ENCODE results near the gene UBN1. TPM values are rescaled to one million over a fixed set of nuclear protein-coding genes. Genes with fewer than 3 reads are reported as not detected.

UBN1 gene
- total RNA-seq, 1 donor from 2014 or later: 50.1 TPM

- DNase-seq (ENCODE audit: extremely low read depth, low read depth, low spot score): no peak
Measured at GRCh38 chr16:4820652-4821051, 26.6 kb upstream of the UBN1 start.

GRCh38 chr16:4825196-4825595 is 22.1 kb upstream of the UBN1 start:
- no peak for DNase-seq (ENCODE audit: extremely low read depth, low read depth, low spot score)

GRCh38 chr16:4826526-4826925 is 20.8 kb upstream of the UBN1 start:
- no peak for DNase-seq (ENCODE audit: extremely low read depth, low read depth, low spot score)

- DNase-seq (ENCODE audit: extremely low read depth, low read depth, low spot score): no peak
Measured at GRCh38 chr16:4826980-4827379, 20.3 kb upstream of the UBN1 start.

GRCh38 chr16:4828567-4829321 is 18.5 kb upstream of the UBN1 start:
- DNase-seq (ENCODE audit: extremely low read depth, low read depth, low spot score): no peak

GRCh38 chr16:4830408-4830807 is 16.9 kb upstream of the UBN1 start:
- no peak for DNase-seq (ENCODE audit: extremely low read depth, low read depth, low spot score)

GRCh38 chr16:4831616-4832015 is 15.7 kb upstream of the UBN1 start:
- DNase-seq (ENCODE audit: extremely low read depth, low read depth, low spot score): no peak

- no peak for DNase-seq (ENCODE audit: extremely low read depth, low read depth, low spot score)
Measured at GRCh38 chr16:4832698-4833343, 14.5 kb upstream of the UBN1 start.

- no peak for DNase-seq (ENCODE audit: extremely low read depth, low read depth, low spot score)
Measured at GRCh38 chr16:4833584-4833983, 13.7 kb upstream of the UBN1 start.

GRCh38 chr16:4836727-4837126 is 10.6 kb upstream of the UBN1 start:
- DNase-seq (ENCODE audit: extremely low read depth, low read depth, low spot score): no peak

GRCh38 chr16:4837733-4838501 is 9.4 kb upstream of the UBN1 start:
- DNase-seq (ENCODE audit: extremely low read depth, low read depth, low spot score): no peak

GRCh38 chr16:4839942-4840341 is 7.3 kb upstream of the UBN1 start:
- no peak for DNase-seq (ENCODE audit: extremely low read depth, low read depth, low spot score)

- DNase-seq (ENCODE audit: extremely low read depth, low read depth, low spot score): no peak
Measured at GRCh38 chr16:4840984-4841383, 6.3 kb upstream of the UBN1 start.

- no peak for DNase-seq (ENCODE audit: extremely low read depth, low read depth, low spot score)
Measured at GRCh38 chr16:4846503-4846900, 779 bp upstream of the UBN1 start.

- no peak for DNase-seq (ENCODE audit: extremely low read depth, low read depth, low spot score)
Measured at GRCh38 chr16:4847774-4848587, 700 bp downstream of the UBN1 start.

- DNase-seq (ENCODE audit: extremely low read depth, low read depth, low spot score): no peak
Measured at GRCh38 chr16:4850211-4850610, 2.9 kb downstream of the UBN1 start.

GRCh38 chr16:4852221-4852872 is 5.1 kb downstream of the UBN1 start:
- DNase-seq (ENCODE audit: extremely low read depth, low read depth, low spot score): no peak

- DNase-seq (ENCODE audit: extremely low read depth, low read depth, low spot score): no peak
Measured at GRCh38 chr16:4855371-4855770, 8.1 kb downstream of the UBN1 start.

- no peak for DNase-seq (ENCODE audit: extremely low read depth, low read depth, low spot score)
Measured at GRCh38 chr16:4855804-4856203, 8.5 kb downstream of the UBN1 start.

GRCh38 chr16:4859190-4859899 is 12.1 kb downstream of the UBN1 start:
- DNase-seq (ENCODE audit: extremely low read depth, low read depth, low spot score): no peak
